ENCODE data around the gene ELOA. TPM values are rescaled to one million over a fixed set of nuclear protein-coding genes. Genes with fewer than 3 reads are reported as not detected.
A peak's percentile ranks its signal among the peaks of the same experiment; 100 is the strongest.

Gene ELOA
- total and polyA plus RNA-seq, 12 donors, result 11.2 to 39.0 (median 33.3) TPM

GRCh38 chr1:23791516-23792047, 48.3 kb downstream of the ELOA start:
- H3K27ac ChIP-seq, result peak overlapping the region in 9 of 10 donors; percentile 57 to 91 (median 84)
- no peaks in the 10 kb centered on the region for H3K27me3 ChIP-seq
- intact Hi-C loops (cut with DNase I), result no loop called here
- TF ChIP-seq, protein P1, sequence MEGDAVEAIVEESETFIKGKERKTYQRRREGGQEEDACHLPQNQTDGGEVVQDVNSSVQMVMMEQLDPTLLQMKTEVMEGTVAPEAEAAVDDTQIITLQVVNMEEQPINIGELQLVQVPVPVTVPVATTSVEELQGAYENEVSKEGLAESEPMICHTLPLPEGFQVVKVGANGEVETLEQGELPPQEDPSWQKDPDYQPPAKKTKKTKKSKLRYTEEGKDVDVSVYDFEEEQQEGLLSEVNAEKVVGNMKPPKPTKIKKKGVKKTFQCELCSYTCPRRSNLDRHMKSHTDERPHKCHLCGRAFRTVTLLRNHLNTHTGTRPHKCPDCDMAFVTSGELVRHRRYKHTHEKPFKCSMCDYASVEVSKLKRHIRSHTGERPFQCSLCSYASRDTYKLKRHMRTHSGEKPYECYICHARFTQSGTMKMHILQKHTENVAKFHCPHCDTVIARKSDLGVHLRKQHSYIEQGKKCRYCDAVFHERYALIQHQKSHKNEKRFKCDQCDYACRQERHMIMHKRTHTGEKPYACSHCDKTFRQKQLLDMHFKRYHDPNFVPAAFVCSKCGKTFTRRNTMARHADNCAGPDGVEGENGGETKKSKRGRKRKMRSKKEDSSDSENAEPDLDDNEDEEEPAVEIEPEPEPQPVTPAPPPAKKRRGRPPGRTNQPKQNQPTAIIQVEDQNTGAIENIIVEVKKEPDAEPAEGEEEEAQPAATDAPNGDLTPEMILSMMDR (IDR thresholded peaks at IDR 0.05), result no peak
- ATAC-seq (peak in 5 of 8 donors; percentile 5 to 20 (median 17)), DNase-seq (no peak)
- no peaks in the 10 kb centered on the region for H3K9me3 ChIP-seq
- 1% methylated on average over 15 of the region's 15 CpGs for WGBS, 2 donors
- peak overlapping the region; percentile 57 to 88 (median 82) for H3K4me3 ChIP-seq
- H3K36me3 ChIP-seq, result peaks cover 0 to 60% (median 29%) of the 10 kb centered on the region in 9 donors
- peaks cover 4 to 37% (median 27%) of the 10 kb centered on the region in 9 donors for H3K4me1 ChIP-seq

- ATAC-seq (no peak), DNase-seq (no peak)
- H3K36me3 ChIP-seq, result peaks cover 0 to 60% (median 22%) of the 10 kb centered on the region in 9 donors
- peaks cover 4 to 37% (median 27%) of the 10 kb centered on the region in 9 donors for H3K4me1 ChIP-seq
- H3K27ac ChIP-seq, result peak overlapping the region in 3 of 10 donors; percentile 84 to 90 (median 84)
- TF ChIP-seq, protein P1 (IDR thresholded peaks at IDR 0.05), result no peak
- H3K9me3 ChIP-seq, result no peaks in the 10 kb centered on the region
- intact Hi-C loops (cut with DNase I), result no loop called here
- WGBS, 2 donors, result 71% methylated on average over 19 of the region's 19 CpGs
- H3K27me3 ChIP-seq, result no peaks in the 10 kb centered on the region
- H3K4me3 ChIP-seq, result peak overlapping the region in 9 of 10 donors; percentile 67 to 88 (median 82)
These were observed 49.1 kb downstream of the ELOA start for GRCh38 chr1:23792151-23792945.

DNA sequence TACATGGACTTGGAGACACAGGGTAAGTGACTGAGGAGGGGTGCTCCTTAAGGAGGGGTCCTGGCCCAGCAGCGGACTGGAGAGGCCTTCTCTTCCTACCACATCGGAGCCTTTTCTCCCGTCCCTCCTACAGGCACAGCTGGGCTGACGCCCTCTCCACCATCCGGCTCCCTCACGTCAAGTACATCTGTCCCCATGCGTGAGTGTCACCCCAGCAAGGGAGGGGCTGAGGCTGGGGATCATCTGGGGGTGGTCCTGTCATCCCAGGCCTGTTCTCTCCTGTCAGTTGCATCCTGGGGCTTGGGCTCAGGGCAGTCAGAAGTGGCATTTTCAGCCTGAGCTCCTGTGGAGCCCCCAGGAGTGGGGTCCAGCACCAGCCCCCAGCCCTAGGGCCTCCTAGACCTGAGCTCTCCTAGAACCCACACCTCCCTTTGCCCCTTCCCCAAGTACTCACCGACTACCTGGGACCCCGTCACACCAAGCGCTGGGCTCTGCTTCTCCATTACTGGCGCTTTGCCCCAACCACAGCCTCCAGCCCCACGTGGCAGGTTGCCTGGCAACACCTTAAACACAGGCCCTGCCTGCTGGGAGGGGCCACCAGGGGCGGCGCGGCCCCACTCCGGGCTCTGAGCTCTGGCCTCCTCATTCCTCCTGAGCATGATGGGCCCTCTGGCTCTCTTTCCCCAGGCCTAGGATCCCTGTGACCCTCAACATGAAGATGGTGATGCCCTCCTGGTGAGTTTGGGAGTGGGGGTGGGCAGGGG, 49.9 kb downstream of the ELOA start:
- Histone ChIP-seq H3K36me3 (peaks cover 0 to 56% (median 17%) of the 10 kb centered on the region in 9 donors), H3K27me3 (no peaks in the 10 kb centered on the region), H3K27ac (peak overlapping the region in 1 of 10 donors; percentile 15), H3K9me3 (no peaks in the 10 kb centered on the region), H3K4me1 (peaks cover 4 to 37% (median 27%) of the 10 kb centered on the region in 9 donors), H3K4me3 (no peak overlapping the region)
- ATAC-seq (peak in 4 of 8 donors; percentile 7 to 31 (median 16)), DNase-seq (peak in 1 of 2 donors; percentile 54)
- TF ChIP-seq, protein P1 (IDR thresholded peaks at IDR 0.05), result no peak
- intact Hi-C loops (cut with DNase I), result no loop called here
- 59 to 61% methylated on average over 16 of the region's 16 CpGs for WGBS, 2 donors

All from heart right ventricle (tissue), 16 donors.